AML-193 (cell line): ENCODE measurements around the gene CAPSL.
"Not testable (repeated sequence)": the region's sequence is repeated elsewhere in the genome, so short reads cannot be mapped to it uniquely, and the experiment has no call there.

Experiments used
- DNase-seq, 2 experiments: peaks; one replicate each; lab custom pipeline; 2025; lab: John Stamatoyannopoulos, UW

The CAPSL gene

GRCh38 chr5:35876454-35876853 is 62.0 kb downstream of the CAPSL start:
- no peak for DNase-seq

GRCh38 chr5:35870605-35871004 is 67.8 kb downstream of the CAPSL start:
- no peak for DNase-seq

GRCh38 chr5:35869685-35870277 is 68.6 kb downstream of the CAPSL start:
- DNase-seq = no peak

GRCh38 chr5:35867998-35868397 is 70.4 kb downstream of the CAPSL start:
- DNase-seq = no peak

GRCh38 chr5:35863159-35863558 is 75.3 kb downstream of the CAPSL start:
- DNase-seq = peak; percentile 22 to 34

- no peak for DNase-seq
Observed at GRCh38 chr5:35862126-35862525, 76.3 kb downstream of the CAPSL start.

- DNase-seq = no peak
Observed at GRCh38 chr5:35861718-35862117, 76.7 kb downstream of the CAPSL start.

- DNase-seq = no peak
Observed at GRCh38 chr5:35860686-35861085, 77.7 kb downstream of the CAPSL start.

GRCh38 chr5:35859101-35859661 is 79.2 kb downstream of the CAPSL start:
- no peak for DNase-seq

- DNase-seq = no peak
Observed at GRCh38 chr5:35857606-35858205, 80.7 kb downstream of the CAPSL start.

- DNase-seq = peak; percentile 83 to 89
Observed at GRCh38 chr5:35856765-35857351, 81.6 kb downstream of the CAPSL start, which contains the start of gene IL7R. TSS of gene IL7R (plus strand) at chr5:35856891. CDS start at chr5:35856978, 87 bp downstream.

GRCh38 chr5:35856186-35856764 is 82.1 kb downstream of the CAPSL start:
- DNase-seq = not testable (repeated sequence)

- no peak for DNase-seq
Observed at GRCh38 chr5:35855187-35855586, 83.2 kb downstream of the CAPSL start.
